Omental fat pad (tissue), 4 donors: Measurements from ENCODE around the gene SERPINB7. TPM values are rescaled to one million over a fixed set of nuclear protein-coding genes. Genes with fewer than 3 reads are reported as not detected.
A peak's percentile ranks its signal among the peaks of the same experiment; 100 is the strongest.

Experiments used
- ATAC-seq: fragments of 150-250 bp; one replicate; pipeline ENCODE4 v1.9.1; 2016; ENCODE audit warnings: mild to moderate bottlenecking, moderate library complexity; ENCODE audit not compliant: low FRiP score
- DNase-seq: peaks from one replicate; pipeline ENCODE4 v3.0.0-alpha.2; 2019; ENCODE audit warnings: low spot score
- total RNA-seq, 4 donors: library from RNA; depleted of rRNA; stranded (reverse); fragments of >200 nt; gene quantifications; one replicate each; pipeline ENCODE4 v1.1.0, GENCODE V29; 2016
- TF ChIP-seq, protein P1 (sequence below), 3 donors: fragments of 450-650 bp; IDR thresholded peaks; one replicate each; pipeline ENCODE4 v1.5.1; 2016 to 2017; ENCODE audit warnings: antibody characterized with exemption in 3 of 3, mild to moderate bottlenecking in 3 of 3, moderate library complexity in 2 of 3

SERPINB7 gene
- 1 to 10 TPM in 2 of 4 donors, under 1 TPM in 1, not detected in 1; 0.36 to 2.0 (median 1.1) TPM for total RNA-seq

- ATAC-seq (peak; percentile 98), DNase-seq (no peak)
- TF ChIP-seq, protein P1, sequence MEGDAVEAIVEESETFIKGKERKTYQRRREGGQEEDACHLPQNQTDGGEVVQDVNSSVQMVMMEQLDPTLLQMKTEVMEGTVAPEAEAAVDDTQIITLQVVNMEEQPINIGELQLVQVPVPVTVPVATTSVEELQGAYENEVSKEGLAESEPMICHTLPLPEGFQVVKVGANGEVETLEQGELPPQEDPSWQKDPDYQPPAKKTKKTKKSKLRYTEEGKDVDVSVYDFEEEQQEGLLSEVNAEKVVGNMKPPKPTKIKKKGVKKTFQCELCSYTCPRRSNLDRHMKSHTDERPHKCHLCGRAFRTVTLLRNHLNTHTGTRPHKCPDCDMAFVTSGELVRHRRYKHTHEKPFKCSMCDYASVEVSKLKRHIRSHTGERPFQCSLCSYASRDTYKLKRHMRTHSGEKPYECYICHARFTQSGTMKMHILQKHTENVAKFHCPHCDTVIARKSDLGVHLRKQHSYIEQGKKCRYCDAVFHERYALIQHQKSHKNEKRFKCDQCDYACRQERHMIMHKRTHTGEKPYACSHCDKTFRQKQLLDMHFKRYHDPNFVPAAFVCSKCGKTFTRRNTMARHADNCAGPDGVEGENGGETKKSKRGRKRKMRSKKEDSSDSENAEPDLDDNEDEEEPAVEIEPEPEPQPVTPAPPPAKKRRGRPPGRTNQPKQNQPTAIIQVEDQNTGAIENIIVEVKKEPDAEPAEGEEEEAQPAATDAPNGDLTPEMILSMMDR (IDR thresholded peaks at IDR 0.05), result no peak
Observed at GRCh38 chr18:63775166-63775730, at the start of gene SERPINB7. Gene SERPINB7, plus strand, starts transcription at chr18:63775418. Its CDS starts 6,955 bp downstream, at chr18:63782373.

- DNase-seq (no peak), ATAC-seq (no peak)
- TF ChIP-seq, protein P1 (IDR thresholded peaks at IDR 0.05), result no peak
Observed at GRCh38 chr18:63725682-63726480, 49.3 kb upstream of the SERPINB7 start.

DNA sequence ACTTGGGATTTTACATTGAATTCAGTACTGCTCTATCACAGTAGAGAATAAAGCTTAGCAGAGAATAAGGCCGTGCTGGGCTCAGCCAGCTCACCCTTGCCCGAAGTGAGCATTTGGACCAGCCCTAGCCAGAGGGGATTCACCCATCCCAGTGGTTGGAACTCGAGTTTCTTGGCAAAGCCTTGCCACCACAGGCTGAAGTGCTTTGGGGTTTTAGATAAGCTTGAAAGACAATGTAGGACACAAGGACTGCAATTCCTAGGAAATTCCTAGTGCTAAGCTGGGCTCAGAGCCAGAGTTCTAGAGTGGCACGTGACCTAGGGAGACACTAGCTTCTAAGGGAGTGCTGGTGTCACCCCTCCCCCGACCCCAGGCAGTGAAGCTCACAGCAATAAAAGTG is 44.4 kb upstream of the SERPINB7 start:
- ATAC-seq, result no peak

GRCh38 chr18:63731215-63731614 is 44.0 kb upstream of the SERPINB7 start:
- ATAC-seq (no peak), DNase-seq (no peak)
- TF ChIP-seq, protein P1 (IDR thresholded peaks at IDR 0.05), result no peak

More for the DNA sequence above, 44.4 kb upstream of the SERPINB7 start:
- TF ChIP-seq, protein P1 (IDR thresholded peaks at IDR 0.05), result no peak
- DNase-seq, result no peak

- TF ChIP-seq, protein P1 (IDR thresholded peaks at IDR 0.05), result no peak
- DNase-seq (no peak), ATAC-seq (no peak)
Observed at GRCh38 chr18:63736876-63737275, 38.3 kb upstream of the SERPINB7 start.

GRCh38 chr18:63741769-63742168 is 33.4 kb upstream of the SERPINB7 start:
- DNase-seq (no peak), ATAC-seq (no peak)
- TF ChIP-seq, protein P1 (IDR thresholded peaks at IDR 0.05), result no peak
